Body of pancreas (tissue), 4 donors: ENCODE results near the gene CCSER2.

ENCODE experiments used
- POLR2A ChIP-seq, 3 donors: fragments of 450-650 bp; IDR thresholded peaks; one replicate each; pipeline ENCODE4 v1.6.1; 2016; ENCODE audit warnings: antibody characterized with exemption in 3 of 3, mild to moderate bottlenecking in 2 of 3
- TF ChIP-seq, protein P1 (sequence below), 7 experiments: fragments of 450-650 bp in 4 of 7; fragments of 200-600 bp in 3 of 7; sonication (generic) in 3 of 7; IDR thresholded peaks; one replicate each; pipeline ENCODE4 v1.5.1; 2016 to 2019; ENCODE audit warnings: antibody characterized with exemption in 7 of 7

DNA sequence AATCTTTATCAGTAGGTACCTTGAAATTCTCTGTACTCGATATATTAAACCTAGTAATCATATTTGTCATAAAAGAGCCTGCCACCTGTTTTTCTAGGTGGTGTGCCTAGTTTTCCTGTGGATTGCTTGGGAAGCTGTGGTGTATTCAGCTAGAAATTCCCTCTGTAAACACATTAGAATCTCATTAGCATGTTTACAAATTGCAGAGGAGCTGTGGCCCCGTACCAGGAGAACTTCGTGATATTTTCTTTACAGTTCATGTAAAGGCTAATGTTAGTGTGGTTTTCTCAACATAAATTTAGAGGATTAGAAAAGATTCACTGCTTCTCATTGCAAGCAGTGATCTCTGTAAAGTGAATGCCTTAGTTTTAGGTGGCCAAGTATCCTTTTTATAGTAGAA lies 144.7 kb downstream of the CCSER2 start:
- TF ChIP-seq POLR2A (IDR thresholded peaks at IDR 0.05): no peak
- TF ChIP-seq, protein P1, sequence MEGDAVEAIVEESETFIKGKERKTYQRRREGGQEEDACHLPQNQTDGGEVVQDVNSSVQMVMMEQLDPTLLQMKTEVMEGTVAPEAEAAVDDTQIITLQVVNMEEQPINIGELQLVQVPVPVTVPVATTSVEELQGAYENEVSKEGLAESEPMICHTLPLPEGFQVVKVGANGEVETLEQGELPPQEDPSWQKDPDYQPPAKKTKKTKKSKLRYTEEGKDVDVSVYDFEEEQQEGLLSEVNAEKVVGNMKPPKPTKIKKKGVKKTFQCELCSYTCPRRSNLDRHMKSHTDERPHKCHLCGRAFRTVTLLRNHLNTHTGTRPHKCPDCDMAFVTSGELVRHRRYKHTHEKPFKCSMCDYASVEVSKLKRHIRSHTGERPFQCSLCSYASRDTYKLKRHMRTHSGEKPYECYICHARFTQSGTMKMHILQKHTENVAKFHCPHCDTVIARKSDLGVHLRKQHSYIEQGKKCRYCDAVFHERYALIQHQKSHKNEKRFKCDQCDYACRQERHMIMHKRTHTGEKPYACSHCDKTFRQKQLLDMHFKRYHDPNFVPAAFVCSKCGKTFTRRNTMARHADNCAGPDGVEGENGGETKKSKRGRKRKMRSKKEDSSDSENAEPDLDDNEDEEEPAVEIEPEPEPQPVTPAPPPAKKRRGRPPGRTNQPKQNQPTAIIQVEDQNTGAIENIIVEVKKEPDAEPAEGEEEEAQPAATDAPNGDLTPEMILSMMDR (IDR thresholded peaks at IDR 0.05): no peak
